Upper lobe of left lung (tissue), 6 donors: Measurements from ENCODE around the gene MT4. TPM values are rescaled to one million over a fixed set of nuclear protein-coding genes. Genes with fewer than 3 reads are reported as not detected.

Source experiments
- ATAC-seq, 2 donors: fragments of 200-7000 bp; cut with Tn5 transposase; one replicate each; pipeline ENCODE4 v1.9.1; 2022; ENCODE audit warnings: mild to moderate bottlenecking in 2 of 2, moderate library complexity in 2 of 2; ENCODE audit not compliant: low FRiP score in 2 of 2
- DNase-seq, 2 donors: peaks; one replicate each; pipeline ENCODE4 v3.0.0-alpha.2; 2019 to 2020
- H3K27ac ChIP-seq, 4 donors: fragments of 200-600 bp; sonication (generic); one replicate each; pipeline ENCODE4 v1.5.1; 2016 to 2019
- H3K27me3 ChIP-seq, 4 donors: fragments of 200-600 bp; sonication (generic); one replicate each; pipeline ENCODE4 v1.5.1; 2017 to 2019
- H3K36me3 ChIP-seq, 4 donors: fragments of 200-600 bp; sonication (generic); one replicate each; pipeline ENCODE4 v1.5.1; 2016 to 2019
- H3K4me1 ChIP-seq, 4 donors: fragments of 200-600 bp; sonication (generic); one replicate each; pipeline ENCODE4 v1.5.1; 2018 to 2019
- H3K4me3 ChIP-seq, 4 donors: fragments of 200-600 bp; sonication (generic); one replicate each; pipeline ENCODE4 v1.5.1; 2017 to 2019; ENCODE audit warnings: mild to moderate bottlenecking in 2 of 4, moderate library complexity in 1 of 4
- H3K9me3 ChIP-seq, 4 donors: fragments of 200-600 bp; sonication (generic); one replicate each; pipeline ENCODE4 v1.5.1; 2018 to 2019
- EP300 ChIP-seq, 4 donors: sonication (generic); formaldehyde crosslinking; IDR thresholded peaks; one replicate each; pipeline ENCODE4 v1.5.1; 2017; ENCODE audit warnings: antibody characterized with exemption in 4 of 4, control low read depth in 2 of 4
- POLR2A ChIP-seq, 4 donors: fragments of 450-650 bp; IDR thresholded peaks; one replicate each; pipeline ENCODE4 v1.5.1; 2016 to 2017; ENCODE audit warnings: antibody characterized with exemption in 4 of 4, mild to moderate bottlenecking in 2 of 4
- POLR2AphosphoS5 ChIP-seq, 2 donors: sonication (generic); formaldehyde crosslinking; IDR thresholded peaks; one replicate each; pipeline ENCODE4 v1.5.1; 2017; ENCODE audit warnings: antibody characterized with exemption in 2 of 2
- WGBS, 2 donors: methylation state at CpG; one replicate each; pipeline ENCODE4 v1.1.5; 2017 to 2018; 5-methylcytosine and 5-hydroxymethylcytosine counted together
- total RNA-seq, 6 donors: library from RNA; depleted of rRNA in 4 of 6; stranded (reverse); fragments of >200 nt in 4 of 6; gene quantifications; one replicate each; pipeline versions ENCODE4 v1.1.0 to v1.2.1, GENCODE V29; 2016 to 2021
- TF ChIP-seq, protein P1 (sequence below), 6 experiments: fragments of 450-650 bp in 4 of 6; fragments of 200-600 bp in 2 of 6; sonication (generic) in 2 of 6; IDR thresholded peaks; one replicate each; pipeline ENCODE4 v1.5.1; 2016 to 2019; ENCODE audit warnings: antibody characterized with exemption in 6 of 6
- donor health status: DM: no; HTN: no; CAD: no; lungs with moderate emphysema.
- donor health status: DM: no; HTN: yes; CAD: no; lungs with severe emphysema.

The MT4 gene
- total RNA-seq, 6 donors from 2014 or later = not detected

DNA sequence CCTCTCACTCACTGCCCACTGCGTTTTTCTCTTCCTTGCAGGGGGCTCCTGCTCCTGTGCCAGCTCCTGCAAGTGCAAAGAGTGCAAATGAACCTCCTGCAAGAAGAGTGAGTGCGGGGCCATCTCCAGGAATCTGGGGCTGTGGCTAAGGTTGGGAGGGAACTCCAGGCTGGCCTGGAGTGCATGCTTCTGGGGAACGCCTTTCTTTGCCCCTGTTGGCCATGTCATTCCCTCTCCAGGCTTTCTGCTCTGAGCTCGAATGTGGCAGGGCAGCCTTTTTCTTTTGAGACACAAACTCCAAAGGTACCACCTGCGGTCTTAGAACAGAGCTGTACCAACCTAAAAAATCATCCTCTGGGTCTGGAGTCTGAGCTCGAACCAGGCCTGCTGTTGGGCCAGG is 53.3 kb downstream of the MT4 start:
- no peak for DNase-seq
- Histone ChIP-seq H3K27me3 (no peaks in the 10 kb centered on the region), H3K4me1 (peaks cover 5 to 16% (median 13%) of the 10 kb centered on the region in 4 donors), H3K36me3 (no peaks in the 10 kb centered on the region), H3K9me3 (no peaks in the 10 kb centered on the region), H3K27ac (peak overlapping the region in 3 of 4 donors; percentile 67 to 85 (median 78)), H3K4me3 (peak overlapping the region in 1 of 4 donors; percentile 55)
- 83% methylated on average over 6 of the region's 6 CpGs for whole genome bisulfite sequencing, 2 donors
- TF ChIP-seq POLR2AphosphoS5 (IDR thresholded peaks at IDR 0.05) (no peak), EP300 (IDR thresholded peaks at IDR 0.05) (no peak), POLR2A (IDR thresholded peaks at IDR 0.05) (no peak)
- TF ChIP-seq, protein P1, sequence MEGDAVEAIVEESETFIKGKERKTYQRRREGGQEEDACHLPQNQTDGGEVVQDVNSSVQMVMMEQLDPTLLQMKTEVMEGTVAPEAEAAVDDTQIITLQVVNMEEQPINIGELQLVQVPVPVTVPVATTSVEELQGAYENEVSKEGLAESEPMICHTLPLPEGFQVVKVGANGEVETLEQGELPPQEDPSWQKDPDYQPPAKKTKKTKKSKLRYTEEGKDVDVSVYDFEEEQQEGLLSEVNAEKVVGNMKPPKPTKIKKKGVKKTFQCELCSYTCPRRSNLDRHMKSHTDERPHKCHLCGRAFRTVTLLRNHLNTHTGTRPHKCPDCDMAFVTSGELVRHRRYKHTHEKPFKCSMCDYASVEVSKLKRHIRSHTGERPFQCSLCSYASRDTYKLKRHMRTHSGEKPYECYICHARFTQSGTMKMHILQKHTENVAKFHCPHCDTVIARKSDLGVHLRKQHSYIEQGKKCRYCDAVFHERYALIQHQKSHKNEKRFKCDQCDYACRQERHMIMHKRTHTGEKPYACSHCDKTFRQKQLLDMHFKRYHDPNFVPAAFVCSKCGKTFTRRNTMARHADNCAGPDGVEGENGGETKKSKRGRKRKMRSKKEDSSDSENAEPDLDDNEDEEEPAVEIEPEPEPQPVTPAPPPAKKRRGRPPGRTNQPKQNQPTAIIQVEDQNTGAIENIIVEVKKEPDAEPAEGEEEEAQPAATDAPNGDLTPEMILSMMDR (IDR thresholded peaks at IDR 0.05) = no peak
- ATAC-seq = no peak

Other genes starting within 250 kb of the MT4 start
- 100 to 1,000 TPM in 3 of 6 donors, 10 to 100 TPM in 3; 67.1 to 344 (median 98.0) TPM for gene AMFR, start 139.5 kb upstream of the MT4 start, total RNA-seq
- 10 to 100 TPM; 28.3 to 88.2 (median 51.7) TPM for gene NUDT21, start 113.7 kb upstream of the MT4 start, total RNA-seq
- gene OGFOD1, start 113.5 kb upstream of the MT4 start, total RNA-seq = 10 to 100 TPM; 19.8 to 72.3 (median 29.7) TPM
- gene BBS2, start 45.0 kb upstream of the MT4 start, total RNA-seq = 100 to 1,000 TPM in 1 of 6 donors, 10 to 100 TPM in 5; 27.5 to 188 (median 35.4) TPM
- 1 to 10 TPM in 2 of 6 donors, not detected in 4; 1.4 to 1.5 TPM for gene MT3, start 24.5 kb downstream of the MT4 start, total RNA-seq
- 100 to 1,000 TPM; 137 to 552 (median 338) TPM for gene MT2A, start 43.5 kb downstream of the MT4 start, total RNA-seq
- 100 to 1,000 TPM in 5 of 6 donors, 10 to 100 TPM in 1; 72.3 to 546 (median 187) TPM for gene MT1E, start 60.7 kb downstream of the MT4 start, total RNA-seq
- 100 to 1,000 TPM in 1 of 6 donors, 10 to 100 TPM in 4, 1 to 10 TPM in 1; 8.4 to 194 (median 37.0) TPM for gene MT1M, start 67.6 kb downstream of the MT4 start, total RNA-seq
- 10 to 100 TPM in 4 of 6 donors, 1 to 10 TPM in 1, not detected in 1; 5.4 to 59.1 (median 13.4) TPM for gene MT1A, start 73.6 kb downstream of the MT4 start, total RNA-seq
- not detected for gene MT1B, start 86.8 kb downstream of the MT4 start, total RNA-seq
- 10 to 100 TPM in 2 of 6 donors, 1 to 10 TPM in 4; 4.7 to 21.0 (median 8.6) TPM for gene MT1F, start 92.9 kb downstream of the MT4 start, total RNA-seq
- gene MT1G, start 103.0 kb downstream of the MT4 start, total RNA-seq = 10 to 100 TPM in 4 of 6 donors, 1 to 10 TPM in 1, not detected in 1; 4.5 to 93.0 (median 14.0) TPM
- 1 to 10 TPM in 2 of 6 donors, not detected in 4; 2.9 to 9.3 TPM for gene MT1H, start 104.7 kb downstream of the MT4 start, total RNA-seq
- 100 to 1,000 TPM in 4 of 6 donors, 10 to 100 TPM in 2; 77.5 to 552 (median 151) TPM for gene MT1X, start 117.4 kb downstream of the MT4 start, total RNA-seq
- 10 to 100 TPM; 30.9 to 57.3 (median 45.3) TPM for gene NUP93, start 165.1 kb downstream of the MT4 start, total RNA-seq